Stimulated activated naive B cell treated with anti-CD40 and anti-IgM and Interleukin-4, amounts not matched to agents 10 μg/mL and 1 μg/mL and 100 μg/mL, for 72 hours (primary cell): Measurements from ENCODE around the gene SLC35A5.
"Not testable (repeated sequence)": the region's sequence is repeated elsewhere in the genome, so short reads cannot be mapped to it uniquely, and the experiment has no call there.

Experiments used
- ATAC-seq, 2 donors: fragments of 150-1000 bp; cut with Tn5 transposase; replicated peaks; 2 replicates each; pipeline ENCODE4 v1.10.0; 2021; ENCODE audit warnings: moderate library complexity in 1 of 2
- DNase-seq: peaks from one replicate; pipeline ENCODE4 v3.0.0; 2021
- H3K27ac Mint-ChIP-seq: one replicate; pipeline ENCODE4 v1.8.0; 2022; ENCODE audit warnings: mild to moderate bottlenecking, mixed read lengths
- H3K27me3 Mint-ChIP-seq, 2 donors: one replicate each; pipeline ENCODE4 v1.8.0; 2022; ENCODE audit warnings: mixed read lengths in 2 of 2
- H3K36me3 Mint-ChIP-seq, 2 donors: one replicate each; pipeline ENCODE4 v1.8.0; 2022; ENCODE audit warnings: mixed read lengths in 2 of 2, mild to moderate bottlenecking in 1 of 2
- H3K4me1 Mint-ChIP-seq, 2 donors: one replicate each; pipeline ENCODE4 v1.8.0; 2022; ENCODE audit warnings: mixed read lengths in 2 of 2, mild to moderate bottlenecking in 1 of 2
- H3K4me3 Mint-ChIP-seq, 2 donors: one replicate each; pipeline ENCODE4 v1.8.0; 2022; ENCODE audit warnings: mild to moderate bottlenecking in 2 of 2, mixed read lengths in 2 of 2, moderate library complexity in 1 of 2
- H3K9me3 Mint-ChIP-seq, 2 donors: one replicate each; pipeline ENCODE4 v1.8.0; 2022; ENCODE audit warnings: mixed read lengths in 2 of 2, mild to moderate bottlenecking in 1 of 2

The SLC35A5 gene, protein sequence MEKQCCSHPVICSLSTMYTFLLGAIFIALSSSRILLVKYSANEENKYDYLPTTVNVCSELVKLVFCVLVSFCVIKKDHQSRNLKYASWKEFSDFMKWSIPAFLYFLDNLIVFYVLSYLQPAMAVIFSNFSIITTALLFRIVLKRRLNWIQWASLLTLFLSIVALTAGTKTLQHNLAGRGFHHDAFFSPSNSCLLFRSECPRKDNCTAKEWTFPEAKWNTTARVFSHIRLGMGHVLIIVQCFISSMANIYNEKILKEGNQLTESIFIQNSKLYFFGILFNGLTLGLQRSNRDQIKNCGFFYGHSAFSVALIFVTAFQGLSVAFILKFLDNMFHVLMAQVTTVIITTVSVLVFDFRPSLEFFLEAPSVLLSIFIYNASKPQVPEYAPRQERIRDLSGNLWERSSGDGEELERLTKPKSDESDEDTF

DNA sequence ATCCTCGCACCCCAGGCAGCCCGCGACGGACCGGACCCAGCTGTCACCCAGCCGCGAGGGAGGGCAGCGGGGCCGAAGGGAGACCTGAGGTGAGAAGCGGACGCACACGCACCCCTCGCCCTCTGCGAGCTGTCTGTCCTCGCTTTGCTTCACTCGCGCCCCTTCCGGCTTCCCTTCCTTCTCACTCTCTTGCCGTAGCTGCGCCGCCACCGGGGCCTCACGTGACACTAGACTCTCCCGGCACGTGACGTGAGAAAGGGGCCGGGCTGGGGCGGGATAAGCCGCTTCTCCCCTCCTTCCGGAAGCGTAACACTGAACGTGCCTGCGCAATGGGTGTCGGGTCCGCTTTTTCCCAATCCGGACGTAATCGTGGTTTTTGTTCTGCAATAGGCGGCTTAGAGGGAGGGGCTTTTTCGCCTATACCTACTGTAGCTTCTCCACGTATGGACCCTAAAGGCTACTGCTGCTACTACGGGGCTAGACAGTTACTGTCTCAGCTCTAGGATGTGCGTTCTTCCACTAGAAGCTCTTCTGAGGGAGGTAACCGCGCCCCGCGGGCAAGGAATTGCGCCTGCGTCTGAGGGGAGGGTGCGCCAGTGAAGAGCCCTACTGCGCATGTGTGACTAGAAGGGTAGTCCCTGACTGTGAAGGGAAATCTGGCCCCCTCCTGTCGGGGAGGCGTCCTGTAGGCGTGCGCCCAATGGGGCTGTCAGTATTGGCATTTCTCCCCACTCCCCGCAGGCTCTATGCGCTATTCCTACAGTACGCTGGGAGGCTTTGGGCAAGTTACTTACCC is at the start of gene SLC35A5, which contains the start of gene ATG3:
Gene SLC35A5 (plus strand): TSS at position 312 of the 796 bp plus-strand sequence. CDS start 1,359 bp downstream, outside the sequence.
Gene ATG3 (minus strand): TSS at position 229 of the 796 bp plus-strand sequence. CDS start 434 bp downstream, outside the sequence.
- H3K9me3 Mint-ChIP-seq = no peaks in the 10 kb centered on the region
- peaks cover 21 to 35% of the 10 kb centered on the region in 2 donors for H3K36me3 Mint-ChIP-seq
- DNase-seq = peak; percentile 98
- ATAC-seq = peak; percentile 82 to 89
- H3K27me3 Mint-ChIP-seq = no peaks in the 10 kb centered on the region
- peaks cover 20 to 32% of the 10 kb centered on the region in 2 donors for H3K4me1 Mint-ChIP-seq
- H3K4me3 Mint-ChIP-seq = peak within 1 kb of the TSS; percentile 90 to 96
- peak within 1 kb of the TSS; percentile 97 for H3K27ac Mint-ChIP-seq

DNA sequence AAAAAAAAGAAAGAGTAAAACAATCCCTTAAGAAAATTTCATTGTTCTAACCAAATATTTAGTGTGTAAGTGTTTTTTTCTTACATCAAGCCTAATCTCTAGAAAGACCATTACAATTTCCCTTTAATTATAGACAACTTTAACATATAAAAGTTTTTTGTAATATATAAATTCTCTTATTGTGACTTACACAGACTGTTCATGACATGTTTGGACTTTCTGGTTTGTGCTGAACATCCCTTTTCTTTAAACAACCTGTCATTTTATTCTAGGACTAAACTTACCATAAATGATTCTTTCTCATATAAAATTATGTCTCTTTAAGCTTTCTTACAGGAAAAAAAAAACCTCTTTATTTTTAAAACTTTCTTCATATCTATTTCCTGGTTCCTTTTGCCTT is 49.5 kb upstream of the SLC35A5 start:
- Mint-ChIP-seq H3K4me3 (no peak overlapping the region), H3K27ac (no peak overlapping the region), H3K27me3 (no peaks in the 10 kb centered on the region), H3K36me3 (peaks cover 13 to 22% of the 10 kb centered on the region in 2 donors), H3K9me3 (peaks cover 4 to 5% of the 10 kb centered on the region in 2 donors), H3K4me1 (peaks cover 14 to 34% of the 10 kb centered on the region in 2 donors)
- DNase-seq = no peak
- no peak for ATAC-seq

DNA sequence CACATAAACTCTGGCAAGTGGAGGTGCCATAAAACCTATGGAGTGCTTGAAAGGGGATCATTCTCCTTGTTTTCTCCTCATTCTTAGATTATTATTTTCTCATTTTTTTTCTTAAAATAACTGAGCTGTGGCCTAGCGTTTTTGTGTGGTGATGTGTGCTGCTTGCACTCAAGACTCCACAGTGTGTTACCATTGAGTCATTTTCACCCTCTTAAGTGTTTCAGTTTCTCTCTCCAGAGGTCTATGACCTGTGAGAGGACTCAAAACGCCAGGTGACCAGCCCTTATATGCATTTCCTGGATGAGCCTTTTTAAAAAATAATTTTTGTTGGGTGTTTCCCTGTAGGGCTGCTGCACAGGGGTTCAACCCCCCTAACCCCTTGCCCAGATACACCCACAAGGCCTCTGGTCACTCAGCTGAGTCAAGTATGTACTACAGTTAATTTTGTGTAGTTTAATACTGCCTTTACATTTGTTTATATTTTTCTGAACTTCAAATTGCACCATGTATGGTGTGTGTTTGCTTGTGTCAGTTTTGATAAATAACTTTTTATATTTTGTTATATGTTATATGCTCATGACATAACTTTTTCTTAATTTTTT is 47.2 kb upstream of the SLC35A5 start:
- H3K27me3 Mint-ChIP-seq = no peaks in the 10 kb centered on the region

DNA sequence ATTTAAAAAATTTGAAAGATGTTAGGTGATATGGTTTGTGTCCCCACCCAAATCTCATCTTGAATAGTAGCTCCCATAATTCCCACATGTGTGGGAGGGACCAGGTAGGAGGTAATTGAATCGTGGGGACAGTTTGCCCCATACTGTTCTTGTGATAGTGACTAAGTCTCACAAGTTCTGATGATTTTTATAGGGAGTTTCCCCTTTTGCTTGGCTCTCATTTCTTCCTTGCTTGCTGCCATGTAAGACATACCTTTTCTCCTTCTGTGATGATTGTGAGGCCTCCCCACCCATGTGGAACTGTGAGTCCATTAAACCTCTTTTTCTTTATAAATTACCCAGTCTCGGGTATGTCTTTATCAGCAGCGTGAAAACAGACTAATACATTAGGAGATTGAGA is 42.9 kb upstream of the SLC35A5 start:
- not testable (repeated sequence) for H3K27me3 Mint-ChIP-seq, H3K9me3 Mint-ChIP-seq, H3K4me3 Mint-ChIP-seq, DNase-seq
- peak; percentile 40 to 47 for ATAC-seq
- H3K36me3 Mint-ChIP-seq = peaks cover 18 to 37% of the 10 kb centered on the region in 2 donors
- peak overlapping the region; percentile 90 for H3K27ac Mint-ChIP-seq
- H3K4me1 Mint-ChIP-seq = peaks cover 6 to 22% of the 10 kb centered on the region in 2 donors

More for the DNA sequence above, 47.2 kb upstream of the SLC35A5 start:
- Mint-ChIP-seq H3K9me3 (peaks cover 2 to 3% of the 10 kb centered on the region in 2 donors), H3K36me3 (peaks cover 12 to 23% of the 10 kb centered on the region in 2 donors), H3K27ac (peak overlapping the region; percentile 69), H3K4me1 (peaks cover 6 to 23% of the 10 kb centered on the region in 2 donors), H3K4me3 (peak overlapping the region; percentile 29 to 32)
- DNase-seq (no peak), ATAC-seq (peak; percentile 99)

DNA sequence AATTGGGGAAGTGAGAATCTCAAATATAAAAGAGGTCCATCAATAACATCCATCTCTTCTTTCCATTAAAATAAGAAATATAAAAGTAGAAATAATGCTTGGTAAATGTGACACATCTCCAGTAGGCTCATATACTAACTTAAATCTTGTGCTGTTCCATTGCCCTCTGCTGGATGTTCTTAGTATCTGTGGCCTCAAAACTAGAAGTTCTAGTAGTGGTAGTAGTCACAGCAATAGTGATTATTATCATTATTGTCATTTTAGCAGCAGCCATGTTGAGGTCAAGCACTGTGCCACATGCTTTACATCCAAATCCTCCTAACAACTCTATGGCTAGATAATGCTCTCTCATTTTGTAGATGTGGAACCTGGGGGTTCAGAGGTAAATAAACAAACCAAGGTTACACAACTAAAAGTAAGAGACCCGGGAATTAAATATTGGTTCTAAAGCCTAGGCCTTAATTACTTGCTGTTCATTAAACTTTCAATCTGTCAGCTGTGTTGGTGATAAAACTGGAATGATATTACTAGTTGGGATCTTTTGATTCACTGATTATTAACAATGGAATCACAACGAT is 42.3 kb upstream of the SLC35A5 start:
- peak overlapping the region; percentile 90 for H3K27ac Mint-ChIP-seq
- peak; percentile 76 to 82 for ATAC-seq

DNA sequence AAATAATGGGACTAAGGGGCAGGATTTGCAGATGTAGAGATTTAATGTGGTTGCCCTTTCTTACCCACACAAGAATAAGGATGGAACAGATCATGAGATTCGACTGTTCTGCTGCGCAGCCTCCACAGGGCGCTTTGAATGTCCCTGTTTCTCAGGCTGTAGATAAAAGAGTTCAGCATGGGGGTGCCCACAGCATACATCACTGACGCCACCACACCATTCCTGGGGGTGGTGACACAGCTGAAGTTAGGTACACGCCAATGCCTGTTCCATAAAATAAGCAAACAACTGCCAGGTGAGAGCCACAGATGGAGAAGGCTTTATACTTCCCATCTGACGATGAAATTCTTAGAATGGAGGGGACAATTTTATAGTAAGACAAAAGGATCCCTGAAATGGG is 37.7 kb upstream of the SLC35A5 start:
- peaks cover 4 to 17% of the 10 kb centered on the region in 2 donors for H3K4me1 Mint-ChIP-seq
- not testable (repeated sequence) for H3K4me3 Mint-ChIP-seq, DNase-seq, H3K27me3 Mint-ChIP-seq, ATAC-seq, H3K27ac Mint-ChIP-seq, H3K9me3 Mint-ChIP-seq
- H3K36me3 Mint-ChIP-seq = peaks cover 18 to 38% of the 10 kb centered on the region in 2 donors

More for the DNA sequence above, 42.3 kb upstream of the SLC35A5 start:
- Mint-ChIP-seq H3K36me3 (peaks cover 22 to 42% of the 10 kb centered on the region in 2 donors), H3K27me3 (no peaks in the 10 kb centered on the region), H3K4me1 (peaks cover 7 to 20% of the 10 kb centered on the region in 2 donors), H3K9me3 (peaks cover 2 to 3% of the 10 kb centered on the region in 2 donors), H3K4me3 (no peak overlapping the region)
- DNase-seq = no peak

DNA sequence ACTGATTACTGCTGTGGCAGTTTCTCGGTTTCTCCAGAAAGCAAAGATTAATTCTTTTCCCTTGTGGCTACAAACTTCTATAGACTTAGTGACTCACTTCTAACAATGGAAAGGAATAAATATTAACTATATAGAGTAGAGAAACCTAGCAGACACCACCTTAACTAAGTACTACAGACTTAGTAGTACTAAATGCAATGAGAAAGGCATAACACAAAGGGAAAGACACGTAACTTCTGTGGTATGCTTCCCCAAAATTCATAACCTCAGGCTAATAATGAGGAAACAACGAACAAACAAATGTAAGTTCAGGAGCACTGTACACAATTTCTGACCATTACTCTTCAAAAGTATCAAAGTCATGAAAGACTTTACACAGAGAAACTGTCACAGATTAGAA is 31.3 kb upstream of the SLC35A5 start:
- Mint-ChIP-seq H3K36me3 (peaks cover 22 to 33% of the 10 kb centered on the region in 2 donors), H3K27ac (no peak overlapping the region)

DNA sequence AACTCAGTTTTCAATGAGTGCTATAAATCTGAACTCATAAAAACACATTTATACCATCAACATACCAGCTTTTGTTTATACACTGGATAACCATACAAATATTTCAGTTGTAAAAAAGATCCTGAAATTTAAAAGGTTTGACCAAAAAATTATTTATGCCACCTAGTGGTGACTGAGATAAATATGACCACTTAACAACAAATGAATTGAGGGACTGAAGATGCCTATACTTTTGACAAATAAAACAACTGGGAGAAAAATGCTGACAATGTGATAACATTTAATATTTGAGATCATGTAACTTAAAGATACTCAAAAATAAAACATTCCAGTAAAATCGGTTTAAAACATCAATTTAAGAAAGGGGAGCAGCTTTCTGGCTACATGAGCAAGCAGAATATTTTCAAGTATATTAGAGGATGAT is 30.5 kb upstream of the SLC35A5 start:
- DNase-seq (no peak), ATAC-seq (peak in 1 of 2 donors; percentile 29)
- peaks cover 25 to 39% of the 10 kb centered on the region in 2 donors for H3K36me3 Mint-ChIP-seq
- H3K4me3 Mint-ChIP-seq = no peak overlapping the region
- H3K9me3 Mint-ChIP-seq = no peaks in the 10 kb centered on the region
- no peak overlapping the region for H3K27ac Mint-ChIP-seq
- no peaks in the 10 kb centered on the region for H3K27me3 Mint-ChIP-seq
- peaks cover 0 to 5% of the 10 kb centered on the region in 2 donors for H3K4me1 Mint-ChIP-seq

More for the DNA sequence above, 31.3 kb upstream of the SLC35A5 start:
- Mint-ChIP-seq H3K9me3 (no peaks in the 10 kb centered on the region), H3K27me3 (no peaks in the 10 kb centered on the region), H3K4me1 (peaks cover 0 to 5% of the 10 kb centered on the region in 2 donors), H3K4me3 (no peak overlapping the region)
- ATAC-seq (no peak), DNase-seq (no peak)

DNA sequence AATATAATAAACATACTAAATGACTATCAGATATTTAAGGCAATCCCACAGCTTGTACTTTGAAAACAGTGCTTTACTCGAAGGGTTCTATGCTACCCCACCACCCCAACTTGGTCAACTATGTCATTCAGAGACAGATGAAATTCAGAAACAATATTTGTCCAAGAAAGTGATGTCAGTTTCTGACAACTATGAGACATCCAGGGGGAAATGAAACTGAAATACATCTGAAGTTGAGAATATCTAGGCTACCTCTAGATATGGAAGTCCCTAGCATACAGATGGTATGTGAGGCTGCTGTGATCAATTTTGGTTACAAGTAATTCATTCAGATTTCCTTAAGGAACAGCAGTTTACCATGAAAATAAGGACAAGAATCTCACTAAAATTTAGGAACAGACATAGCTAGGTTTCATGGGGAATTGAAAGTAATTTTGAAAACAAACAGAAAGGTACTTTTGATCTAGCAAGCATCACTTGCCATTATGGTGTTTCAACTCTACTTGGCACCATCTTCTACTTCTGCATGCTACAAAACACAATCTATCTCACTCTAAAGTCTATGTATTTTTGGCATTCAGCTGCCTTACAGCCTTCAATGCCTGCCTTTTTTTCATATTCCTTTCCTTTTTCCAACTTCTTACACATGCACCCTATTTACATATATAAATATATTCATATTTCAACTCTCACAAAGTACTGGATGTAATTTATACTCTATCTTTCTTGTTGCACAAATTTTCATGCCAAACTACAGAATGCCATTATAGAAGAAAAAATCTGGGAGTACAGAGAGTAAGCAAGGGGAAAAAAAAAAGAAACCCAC is 21.8 kb upstream of the SLC35A5 start:
- Mint-ChIP-seq H3K27ac (peak overlapping the region; percentile 57), H3K4me1 (peaks cover 14 to 21% of the 10 kb centered on the region in 2 donors), H3K27me3 (no peaks in the 10 kb centered on the region), H3K9me3 (peaks cover 0 to 2% of the 10 kb centered on the region in 2 donors), H3K36me3 (peaks cover 39 to 56% of the 10 kb centered on the region in 2 donors), H3K4me3 (no peak overlapping the region)
- DNase-seq (no peak), ATAC-seq (peak; percentile 93 to 97)

DNA sequence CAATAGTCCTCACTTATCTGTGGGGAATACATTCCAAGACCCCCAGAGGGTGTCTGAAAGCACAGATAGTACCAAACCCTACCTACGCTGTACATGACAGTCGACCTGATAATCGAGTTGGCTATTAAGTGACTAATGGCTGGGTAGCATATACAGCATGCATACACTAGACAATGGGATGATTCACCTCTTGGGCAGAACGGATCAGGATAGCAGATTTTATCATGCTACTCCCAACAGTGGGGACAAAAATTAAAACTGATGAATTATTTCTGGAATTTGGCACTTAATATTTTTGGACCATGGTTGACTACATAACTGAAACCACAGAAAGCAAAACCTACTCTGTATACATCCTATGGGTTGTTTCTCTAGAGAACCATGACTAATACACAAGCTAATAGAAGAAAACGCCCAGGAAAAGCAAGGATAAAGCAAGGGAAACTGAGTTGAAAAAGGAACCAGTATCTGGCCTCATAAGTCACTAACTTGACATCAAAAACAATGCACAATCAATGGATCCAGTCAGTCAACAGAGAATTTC is 15.6 kb upstream of the SLC35A5 start:
- ATAC-seq (no peak), DNase-seq (no peak)
- no peaks in the 10 kb centered on the region for H3K27me3 Mint-ChIP-seq
- peaks cover 17 to 30% of the 10 kb centered on the region in 2 donors for H3K36me3 Mint-ChIP-seq
- peaks cover 1 to 4% of the 10 kb centered on the region in 2 donors for H3K4me1 Mint-ChIP-seq
- H3K27ac Mint-ChIP-seq = no peak overlapping the region
- H3K9me3 Mint-ChIP-seq = no peaks in the 10 kb centered on the region
- no peak overlapping the region for H3K4me3 Mint-ChIP-seq

DNA sequence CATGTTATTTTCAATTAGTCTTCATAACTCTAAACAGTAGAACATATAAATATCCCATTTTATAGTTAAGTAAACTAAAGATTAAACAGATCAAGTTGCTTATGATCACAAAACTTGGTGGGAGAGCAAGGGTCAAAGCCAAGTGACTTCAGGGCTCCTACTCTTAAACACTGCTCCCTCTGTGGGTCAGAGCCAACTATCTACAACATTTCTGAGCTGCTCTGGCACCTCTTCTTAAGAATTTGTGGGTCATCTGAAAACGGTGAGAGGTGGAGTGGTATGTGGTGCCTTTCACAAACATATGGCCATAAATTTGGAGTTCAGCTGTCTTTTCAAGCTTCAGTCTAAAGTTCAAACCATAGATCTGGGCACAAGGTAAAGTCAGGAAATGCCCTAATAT is 11.0 kb upstream of the SLC35A5 start:
- no peaks in the 10 kb centered on the region for H3K9me3 Mint-ChIP-seq
- H3K4me3 Mint-ChIP-seq = no peak overlapping the region
- H3K27me3 Mint-ChIP-seq = no peaks in the 10 kb centered on the region
- peaks cover 13 to 20% of the 10 kb centered on the region in 2 donors for H3K4me1 Mint-ChIP-seq
- ATAC-seq = peak; percentile 36 to 64
- H3K36me3 Mint-ChIP-seq = peaks cover 20 to 33% of the 10 kb centered on the region in 2 donors
- H3K27ac Mint-ChIP-seq = no peak overlapping the region
- no peak for DNase-seq

DNA sequence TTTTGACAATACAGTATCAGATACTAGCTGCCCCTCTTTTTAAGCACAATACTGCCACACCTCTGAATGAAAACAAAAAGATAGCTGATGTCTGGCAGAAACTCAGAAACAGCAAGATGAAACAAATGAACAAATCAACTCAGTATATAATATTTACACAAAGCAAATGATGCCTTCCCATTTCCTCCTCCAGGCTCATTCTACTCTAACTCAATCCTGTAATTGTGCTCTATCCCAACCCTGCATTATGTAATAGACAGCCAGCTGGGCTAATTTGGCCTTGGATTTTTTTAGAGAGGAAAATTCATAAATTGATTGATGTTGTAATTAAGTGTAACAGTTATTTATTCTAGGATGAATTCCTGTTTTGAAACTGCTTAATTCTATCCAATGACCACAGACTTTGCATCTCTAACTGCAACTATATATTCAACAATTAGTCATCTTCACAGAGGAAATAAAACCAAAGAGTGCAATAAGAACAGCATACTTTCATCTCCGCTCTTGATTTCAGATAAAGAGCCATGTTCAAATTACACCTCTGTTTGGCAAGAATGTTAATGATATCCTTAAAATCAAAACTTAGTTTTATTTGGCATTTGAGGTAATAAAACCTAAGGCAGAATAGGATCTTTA is 6.2 kb upstream of the SLC35A5 start:
- ATAC-seq (no peak), DNase-seq (no peak)
- H3K36me3 Mint-ChIP-seq = peaks cover 17 to 32% of the 10 kb centered on the region in 2 donors
- no peaks in the 10 kb centered on the region for H3K27me3 Mint-ChIP-seq
- no peaks in the 10 kb centered on the region for H3K9me3 Mint-ChIP-seq
- H3K27ac Mint-ChIP-seq = peak overlapping the region; percentile 37
- peaks cover 26 to 43% of the 10 kb centered on the region in 2 donors for H3K4me1 Mint-ChIP-seq
- no peak overlapping the region for H3K4me3 Mint-ChIP-seq
